HepG2 (cell line): ENCODE measurements around the gene DIP2C. TPM values are rescaled to one million over a fixed set of nuclear protein-coding genes. Genes with fewer than 3 reads are reported as not detected.

ENCODE experiments used
- AHR ChIP-seq: IDR thresholded peaks from 2 replicates; pipeline ENCODE4 v1.6.1; 2018; ENCODE audit warnings: missing genetic modification reagents, missing compliant biosample characterization
- ATF3 ChIP-seq: sonication (generic); formaldehyde crosslinking; IDR thresholded peaks from 2 replicates; pipeline ENCODE4 v1.4.0; 2020; ENCODE audit warnings: missing genetic modification reagents
- BCL3 ChIP-seq: sonication (generic); formaldehyde crosslinking; IDR thresholded peaks from 2 replicates; pipeline ENCODE4 v1.5.1; 2020; ENCODE audit warnings: mild to moderate bottlenecking, missing genetic modification reagents, moderate library complexity
- CREB1 ChIP-seq, 2 experiments: fragments of 450-650 bp in 1 of 2; IDR thresholded peaks; 2 replicates each; pipeline ENCODE4 v1.6.1; 2016 to 2017; ENCODE audit warnings: control low read depth in 1 of 2, mild to moderate bottlenecking in 1 of 2, missing compliant biosample characterization in 1 of 2, missing genetic modification characterization in 1 of 2
- DZIP1 ChIP-seq: sonication (generic); formaldehyde crosslinking; IDR thresholded peaks from 2 replicates; pipeline ENCODE4 v1.5.0; 2020; ENCODE audit warnings: mild to moderate bottlenecking, missing genetic modification reagents
- GTF2F1 ChIP-seq: fragments of 150-350 bp; IDR thresholded peaks from 2 replicates; pipeline ENCODE4 v1.6.1; 2014; ENCODE audit warnings: low read length
- GTF3A ChIP-seq: sonication (generic); formaldehyde crosslinking; conservative IDR thresholded peaks from 2 replicates; pipeline ENCODE4 v1.4.0; 2020; ENCODE audit warnings: mild to moderate bottlenecking, missing genetic modification reagents
- KAT2B ChIP-seq: fragments of 150-350 bp; IDR thresholded peaks from 2 replicates; pipeline ENCODE4 v1.6.1; 2014; ENCODE audit warnings: low read depth, low read length, borderline replicate concordance
- KMT2A ChIP-seq: sonication (generic); formaldehyde crosslinking; IDR thresholded peaks from 2 replicates; pipeline ENCODE4 v1.4.0; 2020; ENCODE audit warnings: missing genetic modification reagents
- POGK ChIP-seq: sonication (generic); formaldehyde crosslinking; conservative IDR thresholded peaks from 2 replicates; pipeline ENCODE4 v1.8.0; 2022; ENCODE audit warnings: mild to moderate bottlenecking, moderate library complexity, missing genetic modification reagents
- PPARG ChIP-seq: conservative IDR thresholded peaks from 2 replicates; pipeline ENCODE4 v1.6.1; 2016; ENCODE audit warnings: missing biosample characterization, missing genetic modification reagents
- SAP130 ChIP-seq: IDR thresholded peaks from 2 replicates; pipeline ENCODE4 v1.6.1; 2016; ENCODE audit warnings: low read depth
- SETDB1 ChIP-seq: sonication (generic); formaldehyde crosslinking; IDR thresholded peaks from 2 replicates; pipeline ENCODE4 v1.5.1; 2020; ENCODE audit warnings: missing genetic modification reagents, mild to moderate bottlenecking, borderline replicate concordance
- YY1 ChIP-seq: IDR thresholded peaks from 2 replicates; pipeline ENCODE4 v1.6.1; 2011; ENCODE audit warnings: low read length, low read depth, moderate library complexity, mild to moderate bottlenecking; ENCODE audit not compliant: insufficient read depth, insufficient replicate concordance
- ZBTB25 ChIP-seq: IDR thresholded peaks from 2 replicates; pipeline ENCODE4 v1.6.1; 2018; ENCODE audit warnings: missing genetic modification reagents
- ZBTB3 ChIP-seq: sonication (generic); formaldehyde crosslinking; IDR thresholded peaks from 2 replicates; pipeline ENCODE4 v1.4.0; 2020; ENCODE audit warnings: low read depth, mild to moderate bottlenecking, moderate library complexity, missing genetic modification reagents, borderline replicate concordance
- ZFP36 ChIP-seq: fragments of 150-350 bp; IDR thresholded peaks from 2 replicates; pipeline ENCODE4 v1.6.1; 2018; ENCODE audit warnings: borderline replicate concordance, low read length, low read depth; ENCODE audit not compliant: partially characterized antibody
- ZNF629 ChIP-seq: sonication (generic); formaldehyde crosslinking; conservative IDR thresholded peaks from 2 replicates; pipeline ENCODE4 v1.5.0; 2020; ENCODE audit warnings: missing genetic modification reagents
- ZNF713 ChIP-seq: sonication (generic); formaldehyde crosslinking; IDR thresholded peaks from 2 replicates; pipeline ENCODE4 v1.4.0; 2020; ENCODE audit warnings: mild to moderate bottlenecking, missing genetic modification reagents
- ZNF766 ChIP-seq: sonication (generic); formaldehyde crosslinking; IDR thresholded peaks from 2 replicates; pipeline ENCODE4 v1.5.0; 2020; ENCODE audit warnings: missing genetic modification reagents, borderline replicate concordance
- ZSCAN25 ChIP-seq: sonication (generic); formaldehyde crosslinking; IDR thresholded peaks from 2 replicates; pipeline ENCODE4 v1.8.0; 2022; ENCODE audit warnings: mild to moderate bottlenecking, missing genetic modification reagents
- polyA plus RNA-seq, 8 experiments: library from polyadenylated mRNA; depleted of rRNA in 3 of 8; stranded (reverse) in 7 of 8; unstranded in 1 of 8; fragments of >200 nt; fragmentation: Illumina TruSeq in 4 of 8; extraction: Trizol in 4 of 8; gene quantifications; 2 replicates each; pipeline versions ENCODE4 v1.2.1 to v1.2.3, GENCODE V29; 2011 to 2016; ENCODE audit warnings: low read depth in 4 of 8, missing spikeins in 1 of 8, mixed read lengths in 1 of 8; ENCODE audit not compliant: insufficient read depth in 1 of 8
- total RNA-seq, 5 experiments: library from RNA; depleted of rRNA; stranded (reverse); fragments of >200 nt; fragmentation: Illumina TruSeq; extraction: Trizol; gene quantifications; 2 replicates each; pipeline ENCODE4 v1.2.3, GENCODE V29; 2016; ENCODE audit warnings: low read depth in 1 of 5

The DIP2C gene
- total and polyA plus RNA-seq, 2 of the 13 experiments (the other 11 are each of a cell fraction or from before 2014, with no cell fraction given): 2.2 to 2.7 TPM

GRCh38 chr10:688312-689120 lies 952 bp downstream of the DIP2C start (continued):
- no peak for TF ChIP-seq POGK (CRISPR knock-in tag)
- no peak for TF ChIP-seq CREB1 (IDR thresholded peaks at IDR 0.05)
- no peak for TF ChIP-seq CREB1 (CRISPR knock-in tag; IDR thresholded peaks at IDR 0.05)
- TF ChIP-seq YY1: no peak
- TF ChIP-seq ZSCAN25 (CRISPR knock-in tag): no peak
- TF ChIP-seq SAP130: no peak; the same call in 1 of the 2 replicates
- no peak for TF ChIP-seq GTF2F1
- TF ChIP-seq ZBTB25 (CRISPR knock-in tag): no peak
- TF ChIP-seq ZNF713: no peak
- no peak for TF ChIP-seq ZNF766
- no peak for TF ChIP-seq GTF3A
- no peak for TF ChIP-seq KMT2A (CRISPR knock-in tag)
- TF ChIP-seq ATF3 (CRISPR knock-in tag): no peak
- no peak for TF ChIP-seq BCL3
- TF ChIP-seq PPARG: no peak
- TF ChIP-seq AHR: no peak
- no peak for TF ChIP-seq KAT2B
- TF ChIP-seq ZFP36: no peak
- TF ChIP-seq DZIP1 (CRISPR knock-in tag): no peak
- no peak for TF ChIP-seq ZBTB3 (CRISPR knock-in tag)
- TF ChIP-seq ZNF629 (CRISPR knock-in tag): no peak
- TF ChIP-seq SETDB1: no peak
